ENCODE measurements around the gene PTMS. TPM values are rescaled to one million over a fixed set of nuclear protein-coding genes. Genes with fewer than 3 reads are reported as not detected.

PTMS gene
- total RNA-seq, 4 donors from 2014 or later, result 105 to 853 (median 140) TPM

DNA sequence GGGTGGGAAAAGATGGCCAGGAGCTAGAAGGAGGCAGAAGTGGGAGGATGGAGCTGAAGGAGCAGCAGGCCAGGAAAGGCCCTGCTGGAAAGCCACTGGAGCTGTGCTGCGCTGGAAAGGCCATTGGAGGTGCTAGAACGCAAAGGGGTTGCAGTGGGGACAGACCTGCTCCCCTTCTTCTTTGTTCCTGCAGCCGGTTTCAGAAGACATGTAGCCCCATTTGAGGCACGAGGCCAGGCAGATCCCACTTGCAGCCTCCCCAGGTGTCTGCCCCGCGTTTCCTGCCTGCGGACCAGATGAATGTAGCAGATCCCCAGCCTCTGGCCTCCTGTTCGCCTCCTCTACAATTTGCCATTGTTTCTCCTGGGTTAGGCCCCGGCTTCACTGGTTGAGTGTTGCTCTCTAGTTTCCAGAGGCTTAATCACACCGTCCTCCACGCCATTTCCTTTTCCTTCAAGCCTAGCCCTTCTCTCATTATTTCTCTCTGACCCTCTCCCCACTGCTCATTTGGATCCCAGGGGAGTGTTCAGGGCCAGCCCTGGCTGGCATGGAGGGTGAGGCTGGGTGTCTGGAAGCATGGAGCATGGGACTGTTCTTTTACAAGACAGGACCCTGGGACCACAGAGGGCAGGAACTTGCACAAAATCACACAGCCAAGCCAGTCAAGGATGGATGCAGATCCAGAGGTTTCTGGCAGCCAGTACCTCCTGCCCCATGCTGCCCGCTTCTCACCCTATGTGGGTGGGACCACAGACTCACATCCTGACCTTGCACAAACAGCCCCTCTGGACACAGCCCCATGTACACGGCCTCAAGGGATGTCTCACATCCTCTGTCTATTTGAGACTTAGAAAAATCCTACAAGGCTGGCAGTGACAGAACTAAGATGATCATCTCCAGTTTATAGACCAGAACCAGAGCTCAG lies 53.2 kb downstream of the PTMS start:
- TF ChIP-seq POLR2A (IDR thresholded peaks at IDR 0.05), result no peak
- no peaks in the 10 kb centered on the region for H3K9me3 ChIP-seq
- DNase-seq, result no peak
- H3K4me1 ChIP-seq, result no peaks in the 10 kb centered on the region
- intact Hi-C loops (cut with DNase I; ENCODE audit: low total_unique reads), result loop anchor here (10.0 kb wide), 1 partner anchor 65 kb away; the partner anchor contains the start of gene MLF2
- no peaks in the 10 kb centered on the region for H3K36me3 ChIP-seq
- H3K27ac ChIP-seq, result no peak overlapping the region
- H3K4me3 ChIP-seq, result no peak overlapping the region
- peaks cover 0 to 4% of the 10 kb centered on the region in 2 donors for H3K27me3 ChIP-seq

DNA sequence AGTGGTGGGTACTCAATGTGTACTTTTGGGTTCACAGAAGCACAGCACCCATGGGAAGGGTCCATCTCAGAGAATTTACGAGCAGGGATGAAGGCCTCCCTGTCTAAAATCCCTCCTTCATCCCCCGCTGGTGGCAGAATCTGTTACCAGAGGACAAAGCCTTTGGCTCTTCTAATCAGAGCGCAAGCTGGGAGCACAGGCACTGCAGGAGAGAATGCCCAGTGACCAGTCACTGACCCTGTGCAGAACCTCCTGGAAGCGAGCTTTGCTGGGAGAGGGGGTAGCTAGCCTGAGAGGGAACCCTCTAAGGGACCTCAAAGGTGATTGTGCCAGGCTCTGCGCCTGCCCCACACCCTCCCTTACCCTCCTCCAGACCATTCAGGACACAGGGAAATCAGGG lies 54.0 kb downstream of the PTMS start:
- no peaks in the 10 kb centered on the region for H3K4me1 ChIP-seq
- no peak for DNase-seq
- no peaks in the 10 kb centered on the region for H3K36me3 ChIP-seq
- H3K4me3 ChIP-seq, result no peak overlapping the region
- TF ChIP-seq, protein P1, sequence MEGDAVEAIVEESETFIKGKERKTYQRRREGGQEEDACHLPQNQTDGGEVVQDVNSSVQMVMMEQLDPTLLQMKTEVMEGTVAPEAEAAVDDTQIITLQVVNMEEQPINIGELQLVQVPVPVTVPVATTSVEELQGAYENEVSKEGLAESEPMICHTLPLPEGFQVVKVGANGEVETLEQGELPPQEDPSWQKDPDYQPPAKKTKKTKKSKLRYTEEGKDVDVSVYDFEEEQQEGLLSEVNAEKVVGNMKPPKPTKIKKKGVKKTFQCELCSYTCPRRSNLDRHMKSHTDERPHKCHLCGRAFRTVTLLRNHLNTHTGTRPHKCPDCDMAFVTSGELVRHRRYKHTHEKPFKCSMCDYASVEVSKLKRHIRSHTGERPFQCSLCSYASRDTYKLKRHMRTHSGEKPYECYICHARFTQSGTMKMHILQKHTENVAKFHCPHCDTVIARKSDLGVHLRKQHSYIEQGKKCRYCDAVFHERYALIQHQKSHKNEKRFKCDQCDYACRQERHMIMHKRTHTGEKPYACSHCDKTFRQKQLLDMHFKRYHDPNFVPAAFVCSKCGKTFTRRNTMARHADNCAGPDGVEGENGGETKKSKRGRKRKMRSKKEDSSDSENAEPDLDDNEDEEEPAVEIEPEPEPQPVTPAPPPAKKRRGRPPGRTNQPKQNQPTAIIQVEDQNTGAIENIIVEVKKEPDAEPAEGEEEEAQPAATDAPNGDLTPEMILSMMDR (IDR thresholded peaks at IDR 0.05), result no peak
- TF ChIP-seq POLR2A (IDR thresholded peaks at IDR 0.05), result no peak
- H3K27ac ChIP-seq, result no peak overlapping the region
- peaks cover 0 to 4% of the 10 kb centered on the region in 2 donors for H3K27me3 ChIP-seq
- H3K9me3 ChIP-seq, result no peaks in the 10 kb centered on the region
- intact Hi-C loops (cut with DNase I; ENCODE audit: low total_unique reads), result loop anchor here (10.0 kb wide), 1 partner anchor 65 kb away; the partner anchor contains the start of gene MLF2

Other genes with a start within 250 kb of the PTMS start
- gene GAPDH, start 231.8 kb upstream of the PTMS start, total RNA-seq, result 1,000 to 10,000 TPM in 2 of 4 donors, 100 to 1,000 TPM in 2; 962 to 1,122 (median 1,020) TPM
- gene IFFO1, start 210.3 kb upstream of the PTMS start, total RNA-seq, result 10 to 100 TPM; 17.1 to 50.6 (median 32.8) TPM
- 10 to 100 TPM in 2 of 4 donors, 1 to 10 TPM in 2; 4.1 to 47.6 (median 10.1) TPM for gene NOP2, start 198.1 kb upstream of the PTMS start, total RNA-seq
- gene CHD4, start 159.0 kb upstream of the PTMS start, total RNA-seq, result 100 to 1,000 TPM in 3 of 4 donors, 10 to 100 TPM in 1; 99.4 to 323 (median 247) TPM
- gene LPAR5, start 130.4 kb upstream of the PTMS start, total RNA-seq, result 1 to 10 TPM in 1 of 4 donors, under 1 TPM in 1, not detected in 2; 0.61 to 1.3 TPM
- 1 to 10 TPM in 2 of 4 donors, under 1 TPM in 1, not detected in 1; 0.35 to 1.6 (median 1.5) TPM for gene ACRBP, start 118.9 kb upstream of the PTMS start, total RNA-seq
- 100 to 1,000 TPM in 1 of 4 donors, 10 to 100 TPM in 3; 25.2 to 180 (median 62.0) TPM for gene ING4, start 103.2 kb upstream of the PTMS start, total RNA-seq
- 10 to 100 TPM; 13.6 to 71.3 (median 33.1) TPM for gene ZNF384, start 77.0 kb upstream of the PTMS start, total RNA-seq
- gene PIANP, start 65.5 kb upstream of the PTMS start, total RNA-seq, result 10 to 100 TPM in 1 of 4 donors, 1 to 10 TPM in 1, under 1 TPM in 1, not detected in 1; 0.55 to 11.5 (median 1.5) TPM
- gene COPS7A, start 42.3 kb upstream of the PTMS start, total RNA-seq, result 10 to 100 TPM; 35.6 to 50.3 (median 37.7) TPM
- gene MLF2, start 13.2 kb upstream of the PTMS start, total RNA-seq, result 100 to 1,000 TPM; 124 to 408 (median 147) TPM
- 10 to 100 TPM in 1 of 4 donors, 1 to 10 TPM in 2, under 1 TPM in 1; 0.41 to 14.6 (median 4.0) TPM for gene LAG3, start 6.2 kb downstream of the PTMS start, total RNA-seq
- 10 to 100 TPM in 2 of 4 donors, 1 to 10 TPM in 2; 1.0 to 24.3 (median 10.4) TPM for gene CD4, start 23.2 kb downstream of the PTMS start, total RNA-seq
- 10 to 100 TPM in 1 of 4 donors, 1 to 10 TPM in 2, under 1 TPM in 1; 0.29 to 23.1 (median 3.4) TPM for gene GPR162, start 55.5 kb downstream of the PTMS start, total RNA-seq
- gene P3H3, start 62.0 kb downstream of the PTMS start, total RNA-seq, result 10 to 100 TPM; 27.4 to 90.1 (median 59.9) TPM
- 10 to 100 TPM in 1 of 4 donors, 1 to 10 TPM in 1, under 1 TPM in 1, not detected in 1; under 0.01 to 18.3 (median 2.7) TPM for gene GNB3, start 74.6 kb downstream of the PTMS start, total RNA-seq
- 1 to 10 TPM in 1 of 4 donors, under 1 TPM in 1, not detected in 2; 0.76 to 9.6 TPM for gene CDCA3, start 84.9 kb downstream of the PTMS start, total RNA-seq
- gene USP5, start 85.8 kb downstream of the PTMS start, total RNA-seq, result 10 to 100 TPM; 37.1 to 68.6 (median 52.8) TPM
- gene TPI1, start 101.2 kb downstream of the PTMS start, total RNA-seq, result 100 to 1,000 TPM; 159 to 307 (median 240) TPM
- gene SPSB2, start 106.9 kb downstream of the PTMS start, total RNA-seq, result 10 to 100 TPM in 1 of 4 donors, 1 to 10 TPM in 3; 2.8 to 11.3 (median 5.0) TPM
- 10 to 100 TPM in 2 of 4 donors, 1 to 10 TPM in 1, under 1 TPM in 1; 0.29 to 13.5 (median 10.6) TPM for gene LRRC23, start 138.5 kb downstream of the PTMS start, total RNA-seq
- 10 to 100 TPM in 3 of 4 donors, 1 to 10 TPM in 1; 9.7 to 84.7 (median 24.4) TPM for gene ENO2, start 148.2 kb downstream of the PTMS start, total RNA-seq
- 100 to 1,000 TPM in 1 of 4 donors, 10 to 100 TPM in 3; 10.8 to 283 (median 28.7) TPM for gene ATN1, start 161.6 kb downstream of the PTMS start, total RNA-seq
- not detected for gene RNU7-1, start 177.5 kb downstream of the PTMS start, total RNA-seq
- 1,000 to 10,000 TPM in 2 of 4 donors, 100 to 1,000 TPM in 2; 259 to 2,496 (median 1,289) TPM for gene C12orf57, start 177.7 kb downstream of the PTMS start, total RNA-seq
- 10 to 100 TPM in 2 of 4 donors, under 1 TPM in 2; 0.59 to 19.8 (median 5.9) TPM for gene PTPN6, start 185.0 kb downstream of the PTMS start, total RNA-seq
- gene PHB2, start 204.3 kb downstream of the PTMS start, total RNA-seq, result 100 to 1,000 TPM; 129 to 167 (median 145) TPM
- gene EMG1, start 204.6 kb downstream of the PTMS start, total RNA-seq, result 10 to 100 TPM; 25.9 to 62.8 (median 44.0) TPM